Skeletal muscle tissue (tissue), 4 donors: ENCODE measurements around the gene PRKD2. TPM values are rescaled to one million over a fixed set of nuclear protein-coding genes. Genes with fewer than 3 reads are reported as not detected.

ENCODE experiments used
- H3K27ac ChIP-seq: one replicate; pipeline ENCODE4 v1.7.0; 2013; ENCODE audit warnings: mild to moderate bottlenecking, low read depth, low read length, inconsistent platforms
- H3K27me3 ChIP-seq, 3 donors: one replicate each; pipeline ENCODE4 v1.7.0; 2013; ENCODE audit warnings: low read length in 3 of 3; ENCODE audit not compliant: control insufficient read depth in 3 of 3, insufficient read depth in 3 of 3
- H3K36me3 ChIP-seq, 3 donors: one replicate each; pipeline ENCODE4 v1.7.0; 2013; ENCODE audit warnings: low read length in 3 of 3; ENCODE audit not compliant: control insufficient read depth in 3 of 3, insufficient read depth in 3 of 3
- H3K4me1 ChIP-seq, 3 donors: one replicate each; pipeline ENCODE4 v1.7.0; 2013; ENCODE audit warnings: low read length in 3 of 3, mild to moderate bottlenecking in 3 of 3; ENCODE audit not compliant: control insufficient read depth in 3 of 3, insufficient read depth in 3 of 3
- H3K4me3 ChIP-seq, 3 donors: one replicate each; pipeline ENCODE4 v1.7.0; 2013; ENCODE audit warnings: low read length in 3 of 3
- H3K9ac ChIP-seq, 3 donors: one replicate each; pipeline ENCODE4 v1.7.0; 2013; ENCODE audit warnings: low read length in 3 of 3, mild to moderate bottlenecking in 3 of 3, moderate library complexity in 2 of 3, low read depth in 1 of 3
- H3K9me3 ChIP-seq, 3 donors: one replicate each; pipeline ENCODE4 v1.7.0; 2013; ENCODE audit warnings: low read length in 3 of 3; ENCODE audit not compliant: control insufficient read depth in 3 of 3
- total RNA-seq: library from RNA; depleted of rRNA; stranded (reverse); fragments of >200 nt; gene quantifications from one replicate; pipeline ENCODE4 v1.2.3, GENCODE V29; 2014
- donor health status: Osteomylitis.

Gene PRKD2
- total RNA-seq, 1 donor from 2014 or later = 13.6 TPM

GRCh38 chr19:46693760-46694159 lies 23.2 kb downstream of the PRKD2 start:
- peaks cover 0 to 6% (median 6%) of the 10 kb centered on the region in 3 donors for H3K4me1 ChIP-seq
- H3K27me3 ChIP-seq = no peaks in the 10 kb centered on the region
- H3K36me3 ChIP-seq = peaks cover 33 to 52% (median 47%) of the 10 kb centered on the region in 3 donors
- no peak overlapping the region for H3K4me3 ChIP-seq
- H3K9me3 ChIP-seq = no peaks in the 10 kb centered on the region
- no peak overlapping the region for H3K9ac ChIP-seq
- no peak overlapping the region for H3K27ac ChIP-seq

- Histone ChIP-seq H3K9ac (no peak overlapping the region), H3K4me1 (peaks cover 0 to 6% (median 6%) of the 10 kb centered on the region in 3 donors), H3K36me3 (peaks cover 34 to 54% (median 43%) of the 10 kb centered on the region in 3 donors), H3K9me3 (no peaks in the 10 kb centered on the region), H3K27ac (no peak overlapping the region), H3K27me3 (no peaks in the 10 kb centered on the region), H3K4me3 (no peak overlapping the region)
Measured at GRCh38 chr19:46692918-46693722, 23.8 kb downstream of the PRKD2 start.

GRCh38 chr19:46691948-46692347 lies 25.0 kb downstream of the PRKD2 start:
- Histone ChIP-seq H3K9ac (no peak overlapping the region), H3K9me3 (no peaks in the 10 kb centered on the region), H3K4me1 (peaks cover 0 to 2% (median 1%) of the 10 kb centered on the region in 3 donors), H3K27ac (no peak overlapping the region), H3K36me3 (peaks cover 41 to 60% (median 48%) of the 10 kb centered on the region in 3 donors), H3K4me3 (no peak overlapping the region), H3K27me3 (no peaks in the 10 kb centered on the region)

GRCh38 chr19:46691104-46691503 lies 25.8 kb downstream of the PRKD2 start:
- Histone ChIP-seq H3K4me3 (no peak overlapping the region), H3K4me1 (no peaks in the 10 kb centered on the region), H3K9me3 (no peaks in the 10 kb centered on the region), H3K9ac (no peak overlapping the region), H3K36me3 (peaks cover 43 to 57% (median 48%) of the 10 kb centered on the region in 3 donors), H3K27ac (no peak overlapping the region), H3K27me3 (no peaks in the 10 kb centered on the region)

- Histone ChIP-seq H3K4me1 (no peaks in the 10 kb centered on the region), H3K36me3 (peaks cover 51 to 55% (median 52%) of the 10 kb centered on the region in 3 donors)
Measured at GRCh38 chr19:46689358-46689757, 27.6 kb downstream of the PRKD2 start.

GRCh38 chr19:46687438-46688145 lies 29.3 kb downstream of the PRKD2 start:
- Histone ChIP-seq H3K36me3 (peaks cover 38 to 46% (median 41%) of the 10 kb centered on the region in 3 donors), H3K9me3 (no peaks in the 10 kb centered on the region), H3K9ac (no peak overlapping the region), H3K4me3 (no peak overlapping the region), H3K27ac (no peak overlapping the region), H3K27me3 (no peaks in the 10 kb centered on the region), H3K4me1 (no peaks in the 10 kb centered on the region)

More at GRCh38 chr19:46689358-46689757, 27.6 kb downstream of the PRKD2 start:
- H3K9me3 ChIP-seq = no peaks in the 10 kb centered on the region
- no peak overlapping the region for H3K27ac ChIP-seq
- no peaks in the 10 kb centered on the region for H3K27me3 ChIP-seq
- H3K4me3 ChIP-seq = no peak overlapping the region
- no peak overlapping the region for H3K9ac ChIP-seq

- H3K36me3 ChIP-seq = peaks cover 20 to 31% (median 27%) of the 10 kb centered on the region in 3 donors
Measured at GRCh38 chr19:46685189-46685588, 31.7 kb downstream of the PRKD2 start.

GRCh38 chr19:46678110-46678732 lies 38.7 kb downstream of the PRKD2 start:
- Histone ChIP-seq H3K27me3 (no peaks in the 10 kb centered on the region), H3K9me3 (no peaks in the 10 kb centered on the region), H3K4me1 (no peaks in the 10 kb centered on the region), H3K27ac (no peak overlapping the region), H3K9ac (no peak overlapping the region), H3K36me3 (peaks cover 20 to 35% (median 22%) of the 10 kb centered on the region in 3 donors), H3K4me3 (no peak overlapping the region)

More at GRCh38 chr19:46685189-46685588, 31.7 kb downstream of the PRKD2 start:
- Histone ChIP-seq H3K4me1 (no peaks in the 10 kb centered on the region), H3K27me3 (no peaks in the 10 kb centered on the region), H3K27ac (no peak overlapping the region), H3K9ac (no peak overlapping the region), H3K4me3 (no peak overlapping the region), H3K9me3 (no peaks in the 10 kb centered on the region)

GRCh38 chr19:46674416-46675178 lies 42.3 kb downstream of the PRKD2 start:
- no peaks in the 10 kb centered on the region for H3K9me3 ChIP-seq
- peaks cover 9 to 32% (median 21%) of the 10 kb centered on the region in 3 donors for H3K36me3 ChIP-seq
- H3K4me1 ChIP-seq = no peaks in the 10 kb centered on the region
- H3K9ac ChIP-seq = no peak overlapping the region
- no peak overlapping the region for H3K27ac ChIP-seq
- no peak overlapping the region for H3K4me3 ChIP-seq
- no peaks in the 10 kb centered on the region for H3K27me3 ChIP-seq
